OCI-LY1 (cell line): ENCODE results near the gene PIAS4.

Source experiments
- EZH2 ChIP-seq: fragments of 200-600 bp; sonication (generic), shearing (Covaris generic); IDR thresholded peaks from 2 replicates; pipeline ENCODE4 v1.8.0; 2017; ENCODE audit warnings: borderline replicate concordance, mixed run types, mild to moderate bottlenecking, antibody characterized with exemption, low read length, moderate library complexity, mixed read lengths
- TF ChIP-seq, protein P1 (sequence below): fragments of 200-600 bp; sonication (generic), shearing (Covaris generic); IDR thresholded peaks from 2 replicates; pipeline ENCODE4 v1.5.1; 2017; ENCODE audit warnings: mild to moderate bottlenecking, antibody characterized with exemption, low read length, moderate library complexity, mixed read lengths

DNA sequence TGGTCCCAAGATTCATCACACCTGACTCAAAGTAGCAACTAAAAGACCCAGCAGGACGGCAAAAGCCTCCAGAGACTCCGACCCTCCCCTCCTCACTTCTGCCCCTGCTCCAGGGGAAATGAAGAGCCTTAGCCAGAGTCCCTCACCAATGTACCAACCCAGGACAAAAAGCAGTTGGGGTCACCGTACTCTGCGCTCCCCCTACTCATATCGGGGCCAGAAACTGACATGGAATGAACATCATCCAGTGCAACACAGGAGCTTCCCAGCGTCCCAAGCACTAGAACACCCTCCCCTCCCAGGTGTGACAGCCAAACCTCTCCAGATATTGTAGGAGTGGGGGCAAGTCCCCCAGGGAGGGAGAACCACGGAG lies 24.0 kb upstream of the PIAS4 start:
- TF ChIP-seq, protein P1, sequence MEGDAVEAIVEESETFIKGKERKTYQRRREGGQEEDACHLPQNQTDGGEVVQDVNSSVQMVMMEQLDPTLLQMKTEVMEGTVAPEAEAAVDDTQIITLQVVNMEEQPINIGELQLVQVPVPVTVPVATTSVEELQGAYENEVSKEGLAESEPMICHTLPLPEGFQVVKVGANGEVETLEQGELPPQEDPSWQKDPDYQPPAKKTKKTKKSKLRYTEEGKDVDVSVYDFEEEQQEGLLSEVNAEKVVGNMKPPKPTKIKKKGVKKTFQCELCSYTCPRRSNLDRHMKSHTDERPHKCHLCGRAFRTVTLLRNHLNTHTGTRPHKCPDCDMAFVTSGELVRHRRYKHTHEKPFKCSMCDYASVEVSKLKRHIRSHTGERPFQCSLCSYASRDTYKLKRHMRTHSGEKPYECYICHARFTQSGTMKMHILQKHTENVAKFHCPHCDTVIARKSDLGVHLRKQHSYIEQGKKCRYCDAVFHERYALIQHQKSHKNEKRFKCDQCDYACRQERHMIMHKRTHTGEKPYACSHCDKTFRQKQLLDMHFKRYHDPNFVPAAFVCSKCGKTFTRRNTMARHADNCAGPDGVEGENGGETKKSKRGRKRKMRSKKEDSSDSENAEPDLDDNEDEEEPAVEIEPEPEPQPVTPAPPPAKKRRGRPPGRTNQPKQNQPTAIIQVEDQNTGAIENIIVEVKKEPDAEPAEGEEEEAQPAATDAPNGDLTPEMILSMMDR = no peak
- TF ChIP-seq EZH2 = no peak
